HG03175 (cell line): Measurements from ENCODE around the gene ANKRD33B.

Experiments used
- ATAC-seq: cut with Tn5 transposase; IDR thresholded peaks from one replicate; pipeline ENCODE4 v1.9.1; 2021; ENCODE audit warnings: mild to moderate bottlenecking, moderate library complexity; ENCODE audit not compliant: unreplicated experiment

The ANKRD33B gene

DNA sequence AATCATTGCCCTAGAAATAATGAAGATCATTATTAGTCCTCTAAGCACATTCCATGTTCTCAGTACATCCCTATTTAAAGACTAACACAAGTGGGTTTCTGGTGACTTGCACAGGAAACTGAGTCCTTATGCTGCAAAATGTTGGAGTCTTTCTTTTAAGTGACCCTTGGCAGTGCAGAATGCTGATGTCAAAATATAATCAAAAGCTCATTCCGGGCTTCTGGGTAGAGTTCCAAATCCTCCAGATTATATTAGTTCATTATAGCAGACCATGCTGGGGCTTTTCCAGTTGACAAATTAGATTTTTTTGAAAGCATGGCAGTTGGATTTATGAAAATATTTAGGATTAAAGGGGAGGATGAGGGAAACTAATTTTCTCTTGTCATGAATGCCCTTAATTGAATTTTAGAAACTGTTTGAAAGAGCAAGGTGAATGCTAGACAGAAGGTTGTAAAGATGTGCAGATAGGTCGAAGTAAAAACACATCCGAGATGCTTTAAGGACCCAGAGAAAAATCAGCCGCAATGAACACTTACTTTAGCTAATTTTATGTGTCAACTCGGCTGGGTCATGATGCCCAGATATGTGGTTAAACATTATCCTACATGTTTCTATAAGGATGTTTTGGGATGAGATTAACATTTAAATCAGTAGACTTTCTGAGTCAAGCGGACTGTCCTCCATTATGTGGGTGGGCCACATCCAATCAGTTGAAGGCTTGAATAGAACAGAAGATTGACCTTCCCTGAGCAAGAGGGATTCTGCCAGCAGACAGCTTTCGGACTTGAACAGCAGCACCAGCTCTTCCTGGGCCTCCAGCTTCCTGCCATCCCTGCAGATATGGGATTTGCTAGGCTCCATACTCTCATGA, 108.5 kb downstream of the ANKRD33B start:
- ATAC-seq: no peak

DNA sequence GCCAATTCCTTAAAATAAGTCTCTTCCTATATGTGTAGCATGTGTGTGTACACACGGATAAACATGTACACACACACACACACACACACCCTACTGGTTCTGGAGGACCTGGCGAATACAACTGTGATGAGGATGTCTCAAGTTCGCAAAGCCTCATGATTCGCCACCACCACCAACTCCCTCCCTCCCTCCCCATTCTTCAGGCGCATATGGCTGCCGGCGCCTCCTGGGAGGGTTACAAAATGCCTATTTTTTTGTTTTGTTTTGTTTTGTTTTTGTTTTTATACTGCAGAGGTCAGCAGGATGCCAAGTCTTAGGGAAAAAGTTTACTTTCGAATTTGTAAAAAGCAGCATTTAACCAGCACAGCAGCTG, 109.1 kb downstream of the ANKRD33B start:
- no peak for ATAC-seq

DNA sequence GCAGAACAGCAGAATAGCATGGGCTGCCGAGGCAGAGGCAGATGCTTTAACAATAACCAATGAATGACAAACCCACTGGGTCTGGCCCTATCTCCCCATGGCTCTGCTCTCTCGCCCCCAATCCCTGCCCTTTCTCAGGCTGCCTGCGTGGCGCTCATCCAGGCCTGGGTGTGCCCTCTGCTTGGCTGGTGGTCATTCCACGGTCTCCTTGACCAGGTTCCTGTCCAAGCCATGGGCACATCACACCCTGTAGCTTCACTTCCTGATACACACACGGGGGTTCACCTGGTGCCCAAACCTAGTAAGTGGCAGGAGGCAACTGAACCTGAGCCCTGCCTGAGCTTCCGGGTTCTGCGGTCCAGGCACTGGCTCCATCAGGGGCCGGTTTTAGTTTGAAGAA, 109.5 kb downstream of the ANKRD33B start:
- no peak for ATAC-seq

DNA sequence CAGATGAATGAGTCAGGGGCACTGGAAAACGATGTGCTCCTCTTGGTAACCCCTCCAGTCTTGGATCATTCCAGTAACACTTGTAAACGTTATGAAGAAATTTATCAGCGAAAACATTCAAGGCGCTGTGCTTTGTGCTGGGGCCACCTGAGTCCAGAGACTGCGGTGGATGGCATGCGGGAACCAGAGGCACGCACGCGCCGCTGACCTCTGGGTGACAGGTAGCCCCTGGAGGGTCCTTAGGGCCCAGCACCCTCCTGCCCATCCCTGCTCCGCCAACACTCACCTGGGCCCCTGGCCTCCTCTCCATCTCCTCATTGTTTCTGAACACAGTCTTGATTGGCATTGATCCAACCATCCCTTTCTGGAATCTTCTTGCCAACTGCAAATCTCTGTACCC, 110.2 kb downstream of the ANKRD33B start:
- ATAC-seq: no peak

DNA sequence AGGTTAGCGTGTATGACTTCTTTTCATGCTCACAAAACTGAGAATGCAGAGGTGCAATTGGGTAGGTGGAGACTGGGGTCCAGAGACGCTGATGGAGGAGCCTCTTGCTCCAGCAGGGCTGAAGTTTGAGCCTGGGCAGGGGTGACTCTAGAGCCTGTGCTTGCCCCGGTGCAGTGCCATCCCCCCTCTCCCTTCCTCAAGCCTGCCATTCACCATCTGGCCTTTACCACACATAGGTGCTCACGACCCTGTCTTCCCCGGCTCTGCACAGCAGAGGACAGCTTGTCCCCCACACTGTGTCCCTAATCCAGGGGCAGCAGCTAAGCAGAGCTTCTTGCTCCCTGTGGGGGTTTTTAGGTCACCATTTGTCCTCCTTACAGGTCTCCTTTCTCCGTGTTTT, 110.7 kb downstream of the ANKRD33B start:
- no peak for ATAC-seq

DNA sequence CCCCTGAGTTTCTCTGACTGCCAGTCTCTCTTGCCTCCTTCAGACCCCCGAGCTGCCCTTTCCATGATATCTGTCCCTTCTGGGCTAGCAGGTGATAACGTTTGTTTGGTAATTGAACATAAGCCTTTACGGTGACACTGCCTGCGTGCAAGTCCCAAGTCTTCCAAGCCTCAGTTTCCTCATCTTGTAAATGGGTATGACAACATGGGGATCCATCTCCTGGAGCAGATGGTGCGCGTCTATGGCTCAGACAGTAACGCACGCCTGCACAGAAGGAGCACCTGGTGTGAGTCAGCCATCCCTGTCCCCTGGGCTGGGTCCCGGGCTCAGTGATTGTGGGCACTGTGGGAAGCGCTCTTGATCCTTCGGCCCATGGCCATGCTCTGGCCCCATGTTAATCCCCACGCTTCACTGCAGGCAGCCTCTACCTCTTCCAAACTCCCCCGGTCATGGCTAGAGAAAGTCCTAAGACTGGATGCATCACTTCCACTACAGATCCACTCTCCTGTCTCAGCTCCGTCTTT, 111.4 kb downstream of the ANKRD33B start:
- no peak for ATAC-seq

DNA sequence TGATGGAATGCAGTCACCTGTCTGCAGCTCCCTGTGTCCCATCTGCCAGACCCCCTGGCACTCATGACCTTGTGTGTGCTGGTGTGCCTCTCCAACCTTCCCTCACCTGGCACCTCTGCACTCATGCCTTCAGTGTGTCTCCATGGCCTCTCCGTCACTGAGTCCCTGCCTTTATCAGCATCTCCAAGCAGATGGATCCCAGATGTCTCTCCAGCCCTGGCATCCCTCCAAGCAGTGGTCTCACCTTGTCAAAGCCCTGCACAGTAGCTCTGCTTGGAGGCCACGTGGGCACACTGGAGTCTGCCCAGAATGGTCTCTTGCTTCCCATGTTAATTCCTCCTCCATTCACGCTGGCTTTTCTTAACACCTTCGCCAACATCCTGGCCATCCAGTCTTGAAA, 112.4 kb downstream of the ANKRD33B start:
- no peak for ATAC-seq

DNA sequence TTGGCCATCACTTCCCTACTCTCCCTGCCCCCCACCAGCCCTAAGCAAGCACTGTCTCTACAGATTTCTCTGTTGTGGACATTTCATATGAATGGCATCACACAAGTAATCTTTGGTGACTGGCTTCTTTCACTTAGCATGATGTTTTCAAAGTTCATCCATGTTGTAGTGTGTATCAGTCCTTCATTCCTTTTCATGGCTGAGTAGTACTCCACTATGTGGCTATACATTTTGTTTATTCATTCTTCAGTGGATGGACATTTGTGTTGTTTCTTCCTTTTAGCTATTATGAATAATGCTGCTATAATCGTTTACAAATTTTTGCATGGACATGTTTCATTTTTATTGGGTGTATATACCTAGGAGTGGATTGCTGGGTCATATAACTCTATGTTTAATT, 113.1 kb downstream of the ANKRD33B start:
- no peak for ATAC-seq

DNA sequence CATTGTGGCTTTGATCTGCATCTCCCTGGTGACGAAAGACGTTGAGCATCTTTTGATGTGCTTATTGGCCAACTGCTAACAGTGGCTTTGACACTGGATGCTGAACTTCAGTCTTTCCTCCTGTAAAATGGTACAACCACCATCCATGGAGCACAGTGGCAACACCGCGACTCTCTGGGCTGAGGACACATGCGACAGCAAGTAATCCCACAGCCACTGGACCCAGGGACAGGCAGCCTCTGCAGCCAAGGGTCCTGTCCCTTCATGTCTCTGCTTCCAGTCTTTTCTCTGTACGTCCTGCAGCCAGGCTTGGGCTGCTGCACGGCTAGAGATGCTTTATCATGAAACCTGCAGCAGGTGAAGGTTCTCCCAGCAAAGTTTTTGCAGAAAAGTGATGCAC, 113.7 kb downstream of the ANKRD33B start:
- no peak for ATAC-seq

DNA sequence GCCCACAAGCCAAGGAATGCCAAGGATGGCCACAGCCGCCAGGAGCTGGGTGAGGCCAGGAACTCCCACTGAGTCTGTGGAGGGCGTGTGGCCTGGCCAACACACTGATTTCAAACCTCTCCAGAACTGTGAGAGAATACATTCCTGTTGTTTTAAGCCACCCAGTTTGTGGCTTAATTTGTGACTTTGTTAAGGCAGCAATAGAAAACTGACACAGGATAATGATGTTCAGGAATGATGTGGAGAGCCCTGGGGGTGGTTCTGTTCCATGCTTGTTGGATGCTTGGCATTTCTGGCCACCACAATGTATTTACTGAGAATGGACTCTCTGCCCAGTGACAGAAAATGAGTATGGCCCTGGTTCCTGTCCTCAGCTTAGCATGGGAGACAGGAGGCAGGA, 114.4 kb downstream of the ANKRD33B start:
- no peak for ATAC-seq

DNA sequence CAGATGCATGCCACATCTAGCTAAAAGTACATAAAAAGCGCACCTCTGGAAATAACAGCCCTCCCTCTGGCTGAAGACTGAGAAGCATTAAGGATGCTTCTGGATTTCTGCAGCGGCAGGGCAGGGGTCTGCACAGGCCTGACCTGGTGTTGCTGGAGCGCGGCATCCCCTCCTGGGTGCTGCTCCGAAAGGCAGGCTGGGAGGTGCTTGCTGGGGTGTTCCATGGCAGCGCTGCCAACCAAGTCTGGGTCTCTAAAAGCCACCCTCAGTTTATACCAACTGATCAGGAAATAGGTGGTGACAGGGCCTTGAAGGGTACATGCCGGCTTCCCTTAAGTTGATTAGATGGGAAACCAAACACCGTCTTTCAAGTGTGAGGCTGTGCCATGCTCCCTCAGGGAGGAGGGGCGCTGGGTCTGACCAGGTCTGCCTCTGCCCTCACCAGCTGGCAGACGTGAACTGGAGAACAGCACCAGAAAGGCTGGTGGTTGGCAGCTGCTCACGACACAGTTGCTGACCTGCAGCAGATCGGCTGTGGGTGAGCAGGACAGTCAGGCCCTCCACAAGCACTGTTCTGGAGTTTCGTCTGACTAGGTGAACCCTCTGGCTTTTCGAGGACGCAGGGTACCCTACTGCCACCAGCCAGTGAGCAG, 115.6 kb downstream of the ANKRD33B start:
- no peak for ATAC-seq

DNA sequence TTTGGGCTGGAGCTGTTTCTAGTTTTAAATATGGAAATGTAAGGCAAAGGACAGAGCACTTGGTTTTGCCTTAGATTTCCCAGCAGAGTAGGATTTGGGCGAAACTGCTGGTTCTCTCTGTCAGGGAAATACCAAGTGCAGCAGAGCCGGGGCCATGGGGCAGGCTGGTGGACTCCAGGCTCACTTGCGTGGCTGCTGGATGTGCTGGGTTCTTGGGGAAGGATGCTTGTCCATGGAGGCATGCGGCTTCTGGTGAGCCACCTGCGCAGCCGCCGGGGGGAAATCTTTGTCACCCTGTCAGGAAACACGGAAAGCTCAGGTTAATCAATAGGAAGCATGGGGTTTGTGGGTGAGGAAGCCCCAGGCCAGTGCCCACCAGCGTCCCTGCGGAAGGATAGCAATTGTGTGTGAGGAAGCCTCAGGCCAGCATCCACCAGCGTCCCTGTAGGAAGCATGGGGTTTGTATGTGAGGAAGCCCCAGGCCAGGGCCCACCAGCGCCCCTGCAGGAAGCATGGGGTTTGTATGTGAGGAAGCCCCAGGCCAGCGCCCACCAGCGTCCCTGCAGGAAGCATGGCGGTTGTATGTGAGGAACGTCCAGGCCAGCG, 117.1 kb downstream of the ANKRD33B start:
- ATAC-seq: no peak

DNA sequence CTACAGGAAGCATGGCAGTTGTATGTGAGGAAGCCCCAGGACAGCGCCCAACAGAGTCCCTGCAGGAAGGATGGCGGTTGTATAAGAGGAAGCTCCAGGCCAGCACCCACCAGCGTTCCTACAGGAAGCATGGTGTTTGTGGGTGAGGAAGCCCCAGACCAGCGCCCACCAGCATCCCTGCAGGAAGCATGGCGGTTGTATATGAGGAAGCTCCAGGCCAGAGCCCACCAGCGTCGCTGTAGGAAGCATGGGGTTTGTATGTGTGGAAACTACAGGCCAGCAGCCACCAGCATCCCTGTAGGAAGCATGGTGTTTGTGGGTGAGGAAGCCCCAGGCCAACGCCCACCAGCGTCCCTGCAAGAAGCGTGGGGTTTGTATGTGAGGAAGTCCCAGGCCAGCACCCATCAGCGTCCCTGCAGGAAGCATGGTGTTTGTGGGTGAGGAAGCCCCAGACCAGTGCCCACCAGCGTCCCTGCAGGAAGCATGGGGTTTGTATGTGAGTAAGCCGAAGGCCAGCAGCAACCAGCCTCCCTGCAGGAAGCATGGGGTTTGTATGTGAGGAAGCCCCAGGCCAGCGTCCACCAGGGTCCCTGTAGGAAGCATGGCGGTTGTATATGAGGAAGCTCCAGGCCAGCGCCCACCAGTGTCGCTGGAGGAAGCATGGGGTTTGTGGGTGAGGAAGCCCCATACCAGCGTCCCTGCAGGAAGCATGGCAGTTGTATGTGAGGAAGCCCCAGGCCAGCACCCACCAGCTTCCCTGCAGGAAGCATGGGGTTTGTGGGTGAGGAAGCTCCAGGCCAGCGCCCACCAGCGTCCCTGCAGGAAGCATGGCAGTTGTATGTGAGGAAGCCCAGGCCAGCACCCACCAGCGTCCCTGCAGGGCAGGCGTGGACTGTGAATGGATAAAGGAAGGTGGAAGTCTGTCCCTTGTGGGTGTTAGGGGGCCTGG, 118.1 kb downstream of the ANKRD33B start:
- no peak for ATAC-seq

DNA sequence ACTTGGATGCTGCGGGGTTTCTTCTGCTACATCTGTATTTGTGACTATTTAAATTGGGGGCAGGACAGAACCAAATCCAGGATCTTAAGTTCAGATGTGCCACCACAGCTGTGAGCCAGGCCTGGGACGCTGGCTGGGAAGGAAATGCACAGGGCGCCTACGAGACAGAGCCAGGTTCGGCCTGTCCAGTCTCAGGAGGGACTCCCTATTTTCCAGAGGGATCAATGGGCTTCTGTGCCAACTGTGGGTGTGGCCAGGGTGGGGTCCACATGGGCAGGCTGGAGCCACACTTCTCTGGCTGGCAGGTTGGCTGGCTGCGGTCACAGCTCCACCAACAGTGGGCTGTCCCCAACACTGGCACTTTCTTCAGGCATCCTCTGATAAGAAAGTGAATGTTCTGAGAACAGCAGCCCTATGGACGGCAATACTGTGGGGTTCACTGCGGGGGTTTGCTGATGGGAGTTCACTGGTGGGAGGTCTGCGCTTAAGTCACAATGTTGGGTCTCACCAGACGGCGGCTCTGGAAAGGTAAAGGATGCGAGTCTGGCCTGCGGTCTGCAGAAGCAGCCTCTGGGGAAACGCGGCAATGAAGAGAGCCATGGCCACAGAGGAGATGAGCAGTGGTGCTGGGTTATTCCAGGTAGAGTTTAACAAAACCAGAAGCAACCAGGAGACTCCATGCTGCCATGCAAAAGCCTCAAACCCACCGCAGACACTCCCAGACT, 119.1 kb downstream of the ANKRD33B start:
- no peak for ATAC-seq

DNA sequence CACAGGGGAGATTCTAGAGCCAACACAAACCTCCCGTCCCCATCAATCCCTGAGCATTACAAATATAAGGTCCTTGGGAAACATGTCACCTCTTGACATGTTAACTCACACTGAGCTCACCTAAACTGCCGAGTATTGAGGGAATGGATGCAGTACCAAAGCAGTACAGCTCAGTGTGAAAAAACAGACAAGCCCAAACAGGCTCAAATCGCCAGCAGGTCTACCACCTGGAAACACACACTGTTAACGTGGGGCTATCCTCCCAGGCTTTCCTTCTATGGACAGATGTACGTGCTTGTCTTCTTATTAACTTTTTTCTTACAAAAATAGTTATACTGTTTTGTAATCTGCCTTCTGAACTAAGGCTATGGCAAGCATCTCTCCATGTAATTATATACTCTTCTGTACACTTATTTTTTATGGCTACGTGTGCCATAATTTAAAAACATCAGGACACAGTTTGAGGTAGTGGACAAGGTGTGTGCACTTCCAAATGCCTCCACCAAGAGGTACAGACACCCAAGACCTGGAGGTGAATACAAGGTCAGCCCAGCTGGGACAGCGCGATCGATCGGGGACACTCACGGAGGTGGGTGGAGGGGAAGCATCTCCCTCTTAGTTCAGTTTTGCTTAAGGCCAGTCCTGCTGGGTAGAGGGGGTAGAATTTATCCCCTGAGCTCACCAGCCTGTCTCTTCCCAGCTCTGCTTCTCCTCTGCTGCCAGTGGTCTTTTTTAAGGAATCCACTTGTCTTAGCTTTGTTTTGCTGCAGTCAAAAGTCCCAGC, 120.6 kb downstream of the ANKRD33B start:
- peak; percentile 58 for ATAC-seq

DNA sequence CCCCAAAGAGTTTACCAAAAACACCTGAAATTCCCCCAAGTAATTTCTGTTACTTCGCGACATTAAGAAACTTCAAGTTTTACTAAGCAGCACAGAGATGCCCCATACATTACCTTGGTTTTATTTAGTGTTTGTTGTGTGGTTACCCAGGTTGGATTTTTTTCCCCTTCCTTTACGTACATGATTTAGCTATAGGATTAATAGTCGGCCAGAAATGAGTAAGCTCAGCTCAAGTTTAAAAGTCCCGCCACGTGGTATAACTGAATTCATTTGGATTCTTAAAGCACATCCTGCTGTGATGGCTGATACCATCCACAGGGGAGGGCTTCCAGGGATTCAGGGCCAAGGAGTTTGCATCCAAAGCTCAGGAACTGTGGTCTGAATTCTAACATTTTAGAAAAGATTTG, 121.2 kb downstream of the ANKRD33B start:
- peak; percentile 82 for ATAC-seq

DNA sequence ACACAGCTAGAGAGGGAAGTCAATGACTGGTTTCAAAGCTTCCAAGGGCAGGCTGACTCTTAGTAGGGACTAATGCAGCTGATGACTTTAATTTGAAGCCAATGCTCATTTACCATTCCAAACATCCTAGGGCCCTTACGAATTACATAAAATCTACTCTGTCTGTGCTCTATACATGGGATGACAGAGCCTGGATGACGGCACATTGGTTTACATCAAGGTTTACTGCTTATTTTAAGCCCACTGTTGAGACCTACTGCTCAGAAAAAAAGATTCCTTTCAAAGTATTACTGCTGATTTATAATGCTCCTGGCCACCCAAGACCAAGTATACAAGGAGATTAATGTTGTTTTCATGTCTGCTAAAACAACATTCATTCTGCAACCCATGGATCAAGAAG, 123.0 kb downstream of the ANKRD33B start:
- no peak for ATAC-seq

DNA sequence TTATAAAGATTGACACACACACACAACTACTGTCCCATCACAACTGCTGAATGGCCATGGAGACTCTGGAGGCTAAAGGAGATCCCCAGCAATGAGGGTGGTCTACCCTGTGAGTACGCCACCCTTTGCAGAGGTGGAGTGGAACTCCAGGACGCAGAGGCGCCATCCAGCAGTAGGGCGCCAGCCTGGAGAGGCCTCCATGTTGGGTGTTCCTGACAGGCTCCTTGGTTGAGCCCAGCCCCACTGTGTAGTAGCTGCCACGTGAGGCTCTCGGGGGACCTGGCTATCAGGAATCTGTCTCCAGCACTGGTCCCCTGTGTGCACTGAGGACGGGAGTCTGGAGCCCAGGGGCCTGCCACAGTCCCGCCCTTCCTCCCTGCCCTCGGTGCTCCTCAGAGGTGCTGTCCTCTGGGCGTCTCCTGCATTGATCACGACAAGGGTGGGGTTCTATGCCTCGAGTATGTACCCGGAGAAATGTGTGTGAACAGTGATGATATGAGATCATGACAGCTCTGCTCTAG, 124.8 kb downstream of the ANKRD33B start:
- no peak for ATAC-seq
